Hematopoietic multipotent progenitor cell treated with erythropoietin and hydrocortisone succinate and interleukin-3 and kit ligand, for 6 days (in vitro differentiated cells): ENCODE measurements around the gene ACVR1.
A peak's percentile ranks its signal among the peaks of the same experiment; 100 is the strongest.
"Not testable (repeated sequence)": the region's sequence is repeated elsewhere in the genome, so short reads cannot be mapped to it uniquely, and the experiment has no call there.

Source experiments
- DNase-seq: peaks from one replicate; pipeline ENCODE4 v3.0.0-alpha.2; 2015

Gene ACVR1

GRCh38 chr2:157893611-157894010 is 17.5 kb upstream of the ACVR1 start:
- no peak for DNase-seq

- no peak for DNase-seq
Observed at GRCh38 chr2:157891643-157892041, 15.5 kb upstream of the ACVR1 start.

GRCh38 chr2:157890969-157891642 is 15.0 kb upstream of the ACVR1 start:
- DNase-seq: no peak

- DNase-seq: no peak
Observed at GRCh38 chr2:157887946-157888345, 11.8 kb upstream of the ACVR1 start.

GRCh38 chr2:157884533-157884932 is 8.4 kb upstream of the ACVR1 start:
- DNase-seq: not testable (repeated sequence)

- no peak for DNase-seq
Observed at GRCh38 chr2:157880927-157881326, 4.8 kb upstream of the ACVR1 start.

- no peak for DNase-seq
Observed at GRCh38 chr2:157877761-157878400, 1.8 kb upstream of the ACVR1 start.

GRCh38 chr2:157876786-157877138 is 632 bp upstream of the ACVR1 start:
- DNase-seq: peak; percentile 44

- DNase-seq: peak; percentile 47
Observed at GRCh38 chr2:157875641-157876065, 477 bp downstream of the ACVR1 start.

- peak; percentile 46 for DNase-seq
Observed at GRCh38 chr2:157874997-157875640, 1.0 kb downstream of the ACVR1 start.

- no peak for DNase-seq
Observed at GRCh38 chr2:157874348-157874747, 1.8 kb downstream of the ACVR1 start.

- no peak for DNase-seq
Observed at GRCh38 chr2:157872791-157873190, 3.3 kb downstream of the ACVR1 start.

- no peak for DNase-seq
Observed at GRCh38 chr2:157871415-157871814, 4.7 kb downstream of the ACVR1 start.

GRCh38 chr2:157868993-157869392 is 7.1 kb downstream of the ACVR1 start:
- no peak for DNase-seq

- DNase-seq: no peak
Observed at GRCh38 chr2:157867703-157868102, 8.4 kb downstream of the ACVR1 start.

- no peak for DNase-seq
Observed at GRCh38 chr2:157866666-157867642, 9.2 kb downstream of the ACVR1 start.

- DNase-seq: no peak
Observed at GRCh38 chr2:157866202-157866601, 9.9 kb downstream of the ACVR1 start.

- no peak for DNase-seq
Observed at GRCh38 chr2:157864857-157865430, 11.2 kb downstream of the ACVR1 start.

- DNase-seq: no peak
Observed at GRCh38 chr2:157858846-157859245, 17.3 kb downstream of the ACVR1 start.

- DNase-seq: no peak
Observed at GRCh38 chr2:157857881-157858280, 18.2 kb downstream of the ACVR1 start.

GRCh38 chr2:157856187-157856515 is 20.0 kb downstream of the ACVR1 start:
- DNase-seq: no peak

GRCh38 chr2:157853820-157854219 is 22.3 kb downstream of the ACVR1 start:
- no peak for DNase-seq

- DNase-seq: no peak
Observed at GRCh38 chr2:157853211-157853610, 22.9 kb downstream of the ACVR1 start.
